HEK293T (cell line): Measurements from ENCODE around the gene ST8SIA6.
A peak's percentile ranks its signal among the peaks of the same experiment; 100 is the strongest.

Experiments used
- CTCF ChIA-PET: fragments of 350-600 bp; formaldehyde crosslinking; extraction: SDS; loops from one replicate; lab custom pipeline; 2021; ENCODE audit warnings: antibody characterized with exemption, inconsistent platforms; lab: Yijun Ruan, JAX
- POLR2A ChIA-PET: fragments of 350-600 bp; formaldehyde crosslinking; extraction: SDS; loops from one replicate; lab custom pipeline; 2020; ENCODE audit warnings: antibody characterized with exemption, inconsistent platforms; lab: Yijun Ruan, JAX
- DNase-seq: peaks from one replicate; pipeline ENCODE4 v3.0.0; 2012; ENCODE audit warnings: mixed read lengths; ENCODE audit errors: extremely low spot score
- ARNT ChIP-seq: fragments of 450-650 bp; IDR thresholded peaks from 2 replicates; pipeline ENCODE4 v1.6.1; 2017; ENCODE audit warnings: mild to moderate bottlenecking
- BHLHE40 ChIP-seq: fragments of 450-650 bp; IDR thresholded peaks from 2 replicates; pipeline ENCODE4 v1.6.1; 2016; ENCODE audit warnings: mild to moderate bottlenecking, moderate library complexity, borderline replicate concordance
- CTBP1 ChIP-seq: fragments of 450-650 bp; IDR thresholded peaks from 2 replicates; pipeline ENCODE4 v1.6.1; 2016; ENCODE audit warnings: borderline replicate concordance
- ELF4 ChIP-seq: fragments of 450-650 bp; IDR thresholded peaks from 2 replicates; pipeline ENCODE4 v1.6.1; 2017; ENCODE audit warnings: antibody characterized with exemption
- FOXA1 ChIP-seq: fragments of 450-650 bp; IDR thresholded peaks from 2 replicates; pipeline ENCODE4 v1.6.1; 2016; ENCODE audit warnings: mild to moderate bottlenecking
- FOXK2 ChIP-seq: fragments of 450-650 bp; IDR thresholded peaks from 2 replicates; pipeline ENCODE4 v1.6.1; 2016; ENCODE audit warnings: mild to moderate bottlenecking
- FOXM1 ChIP-seq: fragments of 450-650 bp; IDR thresholded peaks from 2 replicates; pipeline ENCODE4 v1.6.1; 2017; ENCODE audit warnings: mild to moderate bottlenecking, borderline replicate concordance
- HDGF ChIP-seq: fragments of 450-650 bp; IDR thresholded peaks from 2 replicates; pipeline ENCODE4 v1.6.1; 2017; ENCODE audit warnings: antibody characterized with exemption, borderline replicate concordance
- L3MBTL2 ChIP-seq: fragments of 450-650 bp; conservative IDR thresholded peaks from 2 replicates; pipeline ENCODE4 v1.6.1; 2016; ENCODE audit warnings: mild to moderate bottlenecking
- LEF1 ChIP-seq: fragments of 450-650 bp; IDR thresholded peaks from 2 replicates; pipeline ENCODE4 v1.6.1; 2017; ENCODE audit warnings: mild to moderate bottlenecking, borderline replicate concordance
- NFRKB ChIP-seq: fragments of 450-650 bp; IDR thresholded peaks from 2 replicates; pipeline ENCODE4 v1.6.1; 2016; ENCODE audit warnings: mild to moderate bottlenecking, moderate library complexity
- SP1 ChIP-seq: fragments of 450-650 bp; IDR thresholded peaks from 2 replicates; pipeline ENCODE4 v1.6.1; 2017
- SUZ12 ChIP-seq: fragments of 450-650 bp; IDR thresholded peaks from 2 replicates; pipeline ENCODE4 v1.6.1; 2016; ENCODE audit warnings: mild to moderate bottlenecking
- TARDBP ChIP-seq: fragments of 450-650 bp; IDR thresholded peaks from 2 replicates; pipeline ENCODE4 v1.6.1; 2016
- ZNF384 ChIP-seq: fragments of 450-650 bp; IDR thresholded peaks from 2 replicates; pipeline ENCODE4 v1.6.1; 2016
- TF ChIP-seq, protein P1 (sequence below): fragments of 450-650 bp; IDR thresholded peaks from 2 replicates; pipeline ENCODE4 v1.6.1; 2016

ST8SIA6 gene

DNA sequence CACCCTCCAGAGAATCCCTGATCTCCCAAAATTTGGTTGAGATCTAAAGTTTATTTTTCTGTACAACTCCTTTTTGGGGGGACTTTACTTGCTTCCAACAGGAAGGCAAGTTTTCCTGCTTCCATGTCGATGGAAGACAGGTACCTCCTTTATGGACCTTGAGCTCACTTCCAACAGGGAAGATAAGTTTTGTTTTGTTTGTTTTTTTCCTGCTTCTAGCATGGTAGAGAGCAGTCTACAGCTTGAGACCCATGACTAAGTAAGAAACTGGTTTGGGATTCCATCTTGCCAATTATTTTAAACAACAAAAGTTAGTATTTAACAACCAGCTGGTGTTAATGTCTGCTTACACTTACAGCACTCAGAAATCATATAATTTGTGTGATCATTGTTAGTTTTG lies 74.4 kb downstream of the ST8SIA6 start:
- TF ChIP-seq, protein P1, sequence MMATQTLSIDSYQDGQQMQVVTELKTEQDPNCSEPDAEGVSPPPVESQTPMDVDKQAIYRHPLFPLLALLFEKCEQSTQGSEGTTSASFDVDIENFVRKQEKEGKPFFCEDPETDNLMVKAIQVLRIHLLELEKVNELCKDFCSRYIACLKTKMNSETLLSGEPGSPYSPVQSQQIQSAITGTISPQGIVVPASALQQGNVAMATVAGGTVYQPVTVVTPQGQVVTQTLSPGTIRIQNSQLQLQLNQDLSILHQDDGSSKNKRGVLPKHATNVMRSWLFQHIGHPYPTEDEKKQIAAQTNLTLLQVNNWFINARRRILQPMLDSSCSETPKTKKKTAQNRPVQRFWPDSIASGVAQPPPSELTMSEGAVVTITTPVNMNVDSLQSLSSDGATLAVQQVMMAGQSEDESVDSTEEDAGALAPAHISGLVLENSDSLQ = no peak
- TF ChIP-seq FOXK2 = no peak
- DNase-seq = no peak
- CTCF ChIA-PET = no interaction called here
- POLR2A ChIA-PET = no interaction called here

DNA sequence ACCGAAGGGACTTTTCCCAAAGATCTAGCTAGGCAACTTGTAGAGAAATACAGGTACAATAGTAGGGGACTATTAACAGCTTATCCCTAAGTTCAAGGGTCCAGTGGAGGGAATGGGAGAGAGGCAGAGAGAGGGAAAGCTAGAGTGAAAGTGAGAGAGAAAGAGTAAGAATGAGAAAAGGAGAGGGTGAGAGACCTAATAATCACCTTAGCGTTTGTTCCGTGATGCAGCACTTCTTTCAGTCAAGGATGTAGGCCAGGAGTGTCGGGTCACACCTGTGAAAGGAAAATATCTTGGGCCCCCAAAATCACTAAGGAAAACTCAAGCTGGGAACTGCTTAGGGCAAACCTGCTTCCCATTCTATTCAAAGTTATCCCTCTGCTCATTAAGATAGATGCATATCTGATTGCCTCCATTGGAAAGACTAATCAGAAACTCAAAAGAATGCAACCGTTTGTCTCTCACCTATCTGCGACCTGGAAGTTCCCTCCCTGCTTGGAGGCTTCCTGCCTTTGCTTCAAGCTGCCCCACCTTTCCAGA lies 75.2 kb downstream of the ST8SIA6 start:
- POLR2A ChIA-PET = no interaction called here
- CTCF ChIA-PET = interaction anchor here (0.6 kb wide), 1 partner anchor 300 kb away, joined by 7 read pairs; no protein-coding TSS in a partner anchor
- TF ChIP-seq ZNF384 = no peak
- TF ChIP-seq ARNT = no peak
- no peak for TF ChIP-seq CTBP1
- DNase-seq = no peak

DNA sequence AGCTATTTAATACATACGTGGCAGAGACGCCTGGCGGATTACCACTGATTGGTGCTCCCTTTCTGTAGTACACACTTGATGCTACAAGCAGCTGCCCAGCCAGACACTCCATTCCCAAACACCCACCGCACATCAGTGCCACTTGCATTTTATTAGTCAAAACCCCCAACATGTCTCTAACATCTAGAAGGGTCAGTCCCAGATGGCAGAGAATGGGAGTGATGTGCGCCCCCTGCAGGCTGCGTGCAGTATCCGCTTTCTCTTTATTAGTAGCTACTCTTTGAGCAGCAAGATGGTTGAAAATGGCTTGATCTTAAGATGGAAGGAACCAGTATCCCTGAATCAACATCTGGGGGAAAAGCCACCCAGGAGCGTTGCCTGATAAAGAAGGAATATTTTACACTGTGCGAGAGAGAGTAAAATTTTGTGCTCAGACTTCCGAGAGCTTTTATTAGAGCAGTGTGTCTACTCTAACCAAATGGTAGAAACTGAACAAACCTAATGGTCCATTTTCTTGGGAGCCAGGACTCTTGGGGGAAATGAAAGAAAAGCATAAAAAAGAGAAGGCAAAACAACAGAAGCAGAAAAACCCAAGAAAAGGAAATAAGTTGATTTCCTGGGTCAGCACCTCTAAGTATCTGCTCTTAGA lies 78.3 kb downstream of the ST8SIA6 start:
- ChIA-PET CTCF (interaction anchor here (0.6 to 1.6 kb wide), 5 partner anchors 9 to 630 kb away, joined by 3 to 5 read pairs (median 5); no protein-coding TSS in a partner anchor), POLR2A (no interaction called here)
- DNase-seq = peak; percentile 28
- TF ChIP-seq CTBP1 = no peak
- TF ChIP-seq FOXA1 = no peak
- TF ChIP-seq HDGF = no peak
- no peak for TF ChIP-seq ARNT
- no peak for TF ChIP-seq SP1
- TF ChIP-seq, protein P1 = no peak
- no peak for TF ChIP-seq NFRKB
- no peak for TF ChIP-seq TARDBP
- no peak for TF ChIP-seq FOXM1
- no peak for TF ChIP-seq LEF1
- no peak for TF ChIP-seq BHLHE40
- TF ChIP-seq ELF4 = no peak
- TF ChIP-seq ZNF384 = no peak
- TF ChIP-seq SUZ12 = no peak
- TF ChIP-seq FOXK2 = no peak
- TF ChIP-seq L3MBTL2 = no peak

DNA sequence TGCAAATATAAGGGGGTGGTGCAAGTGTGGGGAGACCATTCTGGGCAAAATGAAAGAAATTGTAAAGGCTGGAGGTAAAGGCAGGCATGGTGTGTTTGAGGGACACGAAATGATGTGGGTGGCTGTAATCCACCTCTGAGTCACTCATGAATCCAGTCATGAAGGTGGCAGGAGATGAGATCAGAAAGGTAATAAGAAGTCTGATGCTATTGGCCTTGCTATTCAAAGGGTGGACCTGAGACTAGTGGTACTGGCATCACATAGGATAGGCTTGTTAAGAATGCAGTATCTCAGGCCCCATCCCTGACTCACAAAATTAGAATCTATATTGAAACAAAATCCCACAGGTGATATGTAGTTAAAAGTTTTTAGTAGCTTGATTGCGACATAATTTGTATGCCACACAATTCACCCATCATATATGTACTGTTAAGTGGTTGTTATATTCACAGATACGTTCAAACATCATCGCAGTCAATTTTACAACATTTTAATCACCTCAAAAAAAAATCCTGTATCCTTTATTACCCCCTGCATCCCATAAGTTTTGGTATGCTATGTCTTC lies 85.6 kb downstream of the ST8SIA6 start:
- TF ChIP-seq FOXK2 (no peak), SUZ12 (no peak), LEF1 (no peak), CTBP1 (no peak), FOXM1 (no peak), ELF4 (no peak), BHLHE40 (no peak), SP1 (no peak), ARNT (no peak), ZNF384 (no peak), FOXA1 (no peak)
- ChIA-PET CTCF (no interaction called here), POLR2A (no interaction called here)
- no peak for DNase-seq

DNA sequence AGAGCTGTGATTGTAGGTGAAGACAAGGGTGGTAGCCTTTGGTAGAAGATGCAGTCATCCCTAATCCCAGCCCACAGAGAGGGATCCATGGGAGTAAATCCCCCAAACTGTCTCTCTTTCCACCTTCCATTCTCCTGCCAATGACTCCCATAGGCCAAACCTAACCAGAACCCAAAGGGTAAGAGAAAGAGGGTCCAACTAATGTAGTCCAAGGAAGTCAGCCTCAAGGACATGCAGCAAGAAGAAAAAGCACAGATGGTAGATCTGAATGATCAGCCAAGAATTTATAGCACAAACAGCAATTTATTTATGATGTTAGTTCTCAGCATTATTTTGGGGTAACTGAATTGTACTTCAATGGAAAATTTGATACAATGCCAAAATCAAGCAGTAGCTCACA lies 87.7 kb downstream of the ST8SIA6 start:
- DNase-seq = no peak
- TF ChIP-seq LEF1 = no peak
- TF ChIP-seq FOXK2 = no peak
- no peak for TF ChIP-seq L3MBTL2
- no peak for TF ChIP-seq TARDBP
- no peak for TF ChIP-seq FOXM1
- no peak for TF ChIP-seq SP1
- no peak for TF ChIP-seq BHLHE40
- no peak for TF ChIP-seq CTBP1
- TF ChIP-seq FOXA1 = no peak
- TF ChIP-seq, protein P1 = no peak
- TF ChIP-seq HDGF = no peak
- TF ChIP-seq NFRKB = no peak
- ChIA-PET POLR2A (no interaction called here), CTCF (interaction anchor here (1.1 kb wide), 1 partner anchor 9 kb away, joined by 4 read pairs; no protein-coding TSS in a partner anchor)

DNA sequence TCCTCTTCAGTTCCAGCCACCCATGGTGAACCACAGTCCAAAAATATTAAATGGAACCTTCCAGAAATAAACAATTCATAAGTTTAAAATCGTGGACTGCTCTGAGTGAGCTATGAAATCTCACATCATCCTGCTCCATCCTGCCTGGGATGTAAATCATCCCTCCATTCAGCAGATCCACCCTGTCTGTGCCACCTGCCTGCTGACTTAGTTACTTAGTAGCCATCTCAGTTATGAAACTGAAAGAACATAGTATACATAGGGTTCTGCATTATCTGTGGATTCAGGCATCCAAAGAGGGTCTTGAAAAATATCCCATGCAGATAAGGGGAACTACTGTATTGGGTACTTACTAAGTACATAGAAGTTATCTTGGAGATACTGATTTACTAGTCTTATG lies 89.0 kb downstream of the ST8SIA6 start:
- TF ChIP-seq, protein P1 = no peak
- TF ChIP-seq ZNF384 = no peak
- TF ChIP-seq FOXA1 = no peak
- TF ChIP-seq ELF4 = no peak
- TF ChIP-seq NFRKB = no peak
- no peak for TF ChIP-seq CTBP1
- TF ChIP-seq HDGF = no peak
- no peak for TF ChIP-seq SP1
- no peak for TF ChIP-seq FOXK2
- TF ChIP-seq LEF1 = no peak
- TF ChIP-seq L3MBTL2 = no peak
- TF ChIP-seq BHLHE40 = no peak
- TF ChIP-seq FOXM1 = no peak
- TF ChIP-seq TARDBP = no peak
- TF ChIP-seq ARNT = no peak
- no peak for TF ChIP-seq SUZ12
- POLR2A ChIA-PET = no interaction called here
- CTCF ChIA-PET = no interaction called here
- no peak for DNase-seq
